ENCODE measurements around the gene RIC8A. TPM values are rescaled to one million over a fixed set of nuclear protein-coding genes. Genes with fewer than 3 reads are reported as not detected.

The RIC8A gene
- total and polyA plus RNA-seq, 10 of the 15 experiments (the other 5 are each of a cell fraction or from before 2014, with no cell fraction given): 10.4 to 157 (median 81.4) TPM

GRCh38 chr11:224424-224823, 16.9 kb downstream of the RIC8A start:
- Histone ChIP-seq H3K27me3 (replicated peaks in 1 of 2; ENCODE audit: control insufficient read depth in 2 of 2, insufficient read depth in 2 of 2, low read length in 1 of 2) (no peaks in the 10 kb centered on the region), H3K79me2 (ENCODE audit: control insufficient read depth, insufficient read depth, low read length) (no peaks in the 10 kb centered on the region), H4K20me1 (ENCODE audit: control insufficient read depth, insufficient read depth) (no peaks in the 10 kb centered on the region), H3K27ac (ENCODE audit: control insufficient read depth, insufficient read depth) (no peak overlapping the region), H3K4me1 (ENCODE audit: control insufficient read depth, insufficient read depth, low read length) (no peaks in the 10 kb centered on the region), H3K36me3 (ENCODE audit: control insufficient read depth in 2 of 2, insufficient read depth in 2 of 2, low read length in 1 of 2) (peaks cover 0 to 3% of the 10 kb centered on the region in 2 experiments; a peak in 2 of 4 replicates), H3K4me2 (ENCODE audit: control insufficient read depth, insufficient read depth) (no peak overlapping the region), H2AFZ (ENCODE audit: control insufficient read depth, low read depth, low read length) (no peak overlapping the region), H3K9ac (ENCODE audit: control insufficient read depth, insufficient read depth, low read length) (no peak overlapping the region), H3K4me3 (no peak overlapping the region), H3K9me3 (replicated peaks; ENCODE audit: control insufficient read depth, insufficient read depth, low read length) (no peaks in the 10 kb centered on the region)
- SMC1A ChIA-PET (ENCODE audit: uncharacterized antibody, unreplicated experiment): no interaction called here
- RAD21 ChIA-PET (ENCODE audit: unreplicated experiment): no interaction called here
- no TSS peak for BruUV-seq (replicated peaks)
- in situ Hi-C loops (cut with MboI) (no loop called here), intact Hi-C loops (cut with micrococcal nuclease; ENCODE audit: unreplicated experiment) (no loop called here)
- no peak for DNase-seq (ENCODE audit: low read depth, low spot score)
- WGBS (ENCODE audit: insufficient coverage, insufficient replicate concordance, low lambda C conversion rate, missing lambda C conversion rate): 93% methylated on average over 7 of the region's 7 CpGs
- TF ChIP-seq SUPT20H (IDR thresholded peaks at IDR 0.05; ENCODE audit: borderline replicate concordance, control insufficient read depth, low read depth, low read length) (no peak), ESRRA (IDR thresholded peaks at IDR 0.05; ENCODE audit: low read length) (no peak), ZBTB11 (CRISPR knock-in tag; IDR thresholded peaks at IDR 0.05) (no peak), POLR2AphosphoS5 (IDR thresholded peaks at IDR 0.05; ENCODE audit: low read length) (no peak), NR2C2 (IDR thresholded peaks at IDR 0.05; ENCODE audit: borderline replicate concordance, control insufficient read depth, insufficient read length, low read depth) (no peak), NFYA (IDR thresholded peaks at IDR 0.05; ENCODE audit: borderline replicate concordance, low read depth, low read length) (no peak), TAF1 (IDR thresholded peaks at IDR 0.05; ENCODE audit: borderline replicate concordance, low read depth, low read length) (no peak), ZZZ3 (IDR thresholded peaks at IDR 0.05; ENCODE audit: control insufficient read depth, insufficient read length, low read depth) (no peak), NFXL1 (IDR thresholded peaks at IDR 0.05; ENCODE audit: borderline replicate concordance) (no peak), SUZ12 (IDR thresholded peaks at IDR 0.05; ENCODE audit: unreplicated experiment) (no peak)
- POLR2A ChIA-PET: interaction anchor here (0.7 to 1.3 kb wide), 2 partner anchors 16 to 18 kb away, joined by 3 to 4 read pairs; partner anchors contain the start of gene BET1L
- no peak for ATAC-seq
- FAIRE-seq: no peak
- CTCF ChIA-PET: no interaction called here
